Measurements from ENCODE around the gene FOXRED1.
"Not testable (repeated sequence)": the region's sequence is repeated elsewhere in the genome, so short reads cannot be mapped to it uniquely, and the experiment has no call there.

FOXRED1 gene

GRCh38 chr11:126284829-126285228 is 15.9 kb downstream of the FOXRED1 start:
- Mint-ChIP-seq H3K36me3 (ENCODE audit: low read depth) (peaks cover 16% of the 10 kb centered on the region), H3K4me1 (ENCODE audit: low read depth) (peaks cover 33% of the 10 kb centered on the region), H3K27me3 (ENCODE audit: low read depth) (no peaks in the 10 kb centered on the region), H3K9me3 (no peaks in the 10 kb centered on the region), H3K27ac (peak overlapping the region; percentile 62), H3K4me3 (peak overlapping the region; percentile 98)

DNA sequence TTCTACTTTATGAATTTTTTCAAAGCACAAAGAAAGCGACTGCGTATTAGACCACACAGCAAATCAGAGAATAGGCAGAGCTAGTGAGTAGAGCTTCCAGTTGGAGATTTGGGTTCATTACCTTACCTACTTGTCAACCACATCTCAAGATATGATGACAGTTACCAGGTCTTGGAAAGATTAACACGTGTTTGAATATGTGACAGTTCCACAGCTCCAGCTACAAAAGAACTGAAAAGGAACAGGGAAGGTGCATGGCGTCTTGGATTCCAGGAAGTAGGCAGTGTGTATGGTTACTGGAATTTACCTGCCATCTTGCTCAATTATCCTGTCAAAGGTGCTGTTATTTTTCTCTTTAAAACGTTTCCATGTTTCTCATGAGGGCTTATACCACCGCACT is 19.3 kb downstream of the FOXRED1 start:
- H3K4me3 Mint-ChIP-seq: no peak overlapping the region
- peaks cover 25% of the 10 kb centered on the region for H3K36me3 Mint-ChIP-seq (ENCODE audit: low read depth)
- peaks cover 16% of the 10 kb centered on the region for H3K4me1 Mint-ChIP-seq (ENCODE audit: low read depth)
- H3K9me3 Mint-ChIP-seq: no peaks in the 10 kb centered on the region
- H3K27me3 Mint-ChIP-seq (ENCODE audit: low read depth): no peaks in the 10 kb centered on the region
- no peak overlapping the region for H3K27ac Mint-ChIP-seq

DNA sequence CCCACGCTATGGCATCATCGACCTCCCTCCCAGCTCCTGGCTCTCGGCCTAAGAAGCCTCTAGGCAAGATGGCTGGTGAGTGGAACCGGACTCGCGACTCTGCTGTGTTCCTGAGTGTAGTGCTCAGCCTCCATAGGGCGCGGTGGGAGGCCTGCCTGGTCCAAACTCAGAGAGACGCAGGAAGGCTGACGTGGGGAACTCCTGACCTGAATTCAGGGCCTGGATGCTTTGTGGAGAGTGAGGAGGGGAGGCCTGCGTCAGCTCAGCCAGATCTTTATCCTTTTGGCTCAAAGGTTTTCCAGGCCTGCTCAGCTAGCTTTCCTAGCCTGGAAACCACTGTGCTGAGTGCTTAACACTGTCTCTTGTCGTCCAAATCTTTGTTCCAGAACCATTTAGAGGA is 21.9 kb downstream of the FOXRED1 start:
- peaks cover 12% of the 10 kb centered on the region for H3K4me1 Mint-ChIP-seq (ENCODE audit: low read depth)
- no peak overlapping the region for H3K27ac Mint-ChIP-seq
- no peak overlapping the region for H3K4me3 Mint-ChIP-seq
- peaks cover 32% of the 10 kb centered on the region for H3K36me3 Mint-ChIP-seq (ENCODE audit: low read depth)
- H3K27me3 Mint-ChIP-seq (ENCODE audit: low read depth): no peaks in the 10 kb centered on the region
- H3K9me3 Mint-ChIP-seq: no peaks in the 10 kb centered on the region

- peaks cover 37% of the 10 kb centered on the region for H3K36me3 Mint-ChIP-seq (ENCODE audit: low read depth)
- H3K27me3 Mint-ChIP-seq (ENCODE audit: low read depth): no peaks in the 10 kb centered on the region
- peaks cover 9% of the 10 kb centered on the region for H3K4me1 Mint-ChIP-seq (ENCODE audit: low read depth)
- H3K4me3 Mint-ChIP-seq: no peak overlapping the region
- H3K9me3 Mint-ChIP-seq: no peaks in the 10 kb centered on the region
- no peak overlapping the region for H3K27ac Mint-ChIP-seq
Observed at GRCh38 chr11:126293726-126294125, 24.8 kb downstream of the FOXRED1 start.

DNA sequence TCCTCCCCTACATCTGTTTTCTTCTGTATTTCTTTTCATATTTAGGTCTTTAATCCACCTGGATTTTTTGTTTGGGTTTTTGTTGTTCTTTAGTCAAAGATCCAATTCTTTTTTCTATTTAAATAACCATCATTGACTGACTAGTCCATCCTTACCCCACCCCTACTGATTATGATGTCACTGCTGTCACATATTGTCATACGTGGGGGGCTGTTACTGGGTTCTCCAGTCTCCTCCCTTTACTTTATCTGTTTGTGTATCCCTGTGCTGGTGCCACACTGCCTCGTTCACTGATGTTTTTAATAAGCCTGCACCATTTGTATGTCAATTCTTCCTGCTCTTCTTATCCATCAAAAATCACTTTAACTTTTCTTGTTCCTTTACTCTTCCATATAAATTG is 28.1 kb downstream of the FOXRED1 start:
- Mint-ChIP-seq H3K27ac (no peak overlapping the region), H3K4me3 (no peak overlapping the region), H3K4me1 (ENCODE audit: low read depth) (peaks cover 9% of the 10 kb centered on the region), H3K9me3 (no peaks in the 10 kb centered on the region), H3K27me3 (ENCODE audit: low read depth) (no peaks in the 10 kb centered on the region), H3K36me3 (ENCODE audit: low read depth) (peaks cover 27% of the 10 kb centered on the region)

GRCh38 chr11:126303623-126304456 is 34.9 kb downstream of the FOXRED1 start, which contains the start of gene DCPS:
Gene DCPS (plus strand): TSS chr11:126304060. CDS start chr11:126304081, 21 bp downstream.
- H3K4me1 Mint-ChIP-seq (ENCODE audit: low read depth): peaks cover 31% of the 10 kb centered on the region
- H3K9me3 Mint-ChIP-seq: no peaks in the 10 kb centered on the region
- H3K4me3 Mint-ChIP-seq: peak within 1 kb of the TSS; percentile 99
- peaks cover 18% of the 10 kb centered on the region for H3K36me3 Mint-ChIP-seq (ENCODE audit: low read depth)
- peak within 1 kb of the TSS; percentile 89 for H3K27ac Mint-ChIP-seq
- no peaks in the 10 kb centered on the region for H3K27me3 Mint-ChIP-seq (ENCODE audit: low read depth)

- Mint-ChIP-seq H3K4me1 (ENCODE audit: low read depth) (peaks cover 31% of the 10 kb centered on the region), H3K27me3 (ENCODE audit: low read depth) (no peaks in the 10 kb centered on the region), H3K36me3 (ENCODE audit: low read depth) (peaks cover 18% of the 10 kb centered on the region), H3K27ac (peak overlapping the region; percentile 89), H3K4me3 (peak overlapping the region; percentile 99), H3K9me3 (no peaks in the 10 kb centered on the region)
Observed at GRCh38 chr11:126304457-126305075, 35.6 kb downstream of the FOXRED1 start.

DNA sequence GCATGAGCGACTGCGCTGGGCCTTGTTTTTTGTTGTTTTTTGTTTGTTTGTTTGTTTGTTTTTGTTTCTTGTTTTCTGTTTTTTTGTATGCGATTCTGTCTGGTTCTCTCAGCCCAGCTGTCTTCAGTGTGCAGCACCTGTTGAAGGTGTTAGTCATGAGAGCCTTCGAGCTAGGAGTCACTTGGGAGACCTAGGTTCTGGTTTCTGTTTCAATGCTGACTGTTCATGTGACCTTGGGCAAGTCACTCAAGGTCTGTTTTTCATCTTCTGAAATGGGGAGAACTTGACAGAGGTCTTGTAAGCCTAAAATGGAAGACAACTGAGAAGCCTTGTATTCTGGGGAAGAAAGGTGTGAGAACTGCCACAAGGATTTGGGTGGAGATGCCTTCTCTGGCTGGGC is 36.7 kb downstream of the FOXRED1 start:
- Mint-ChIP-seq H3K9me3 (no peaks in the 10 kb centered on the region), H3K27me3 (ENCODE audit: low read depth) (no peaks in the 10 kb centered on the region), H3K4me3 (peak overlapping the region; percentile 80), H3K36me3 (ENCODE audit: low read depth) (peaks cover 24% of the 10 kb centered on the region), H3K27ac (peak overlapping the region; percentile 86), H3K4me1 (ENCODE audit: low read depth) (peaks cover 36% of the 10 kb centered on the region)

- Mint-ChIP-seq H3K4me1 (ENCODE audit: low read depth) (peaks cover 38% of the 10 kb centered on the region), H3K27me3 (ENCODE audit: low read depth) (no peaks in the 10 kb centered on the region), H3K4me3 (no peak overlapping the region), H3K9me3 (no peaks in the 10 kb centered on the region), H3K27ac (no peak overlapping the region), H3K36me3 (ENCODE audit: low read depth) (peaks cover 28% of the 10 kb centered on the region)
Observed at GRCh38 chr11:126307706-126308105, 38.8 kb downstream of the FOXRED1 start.

DNA sequence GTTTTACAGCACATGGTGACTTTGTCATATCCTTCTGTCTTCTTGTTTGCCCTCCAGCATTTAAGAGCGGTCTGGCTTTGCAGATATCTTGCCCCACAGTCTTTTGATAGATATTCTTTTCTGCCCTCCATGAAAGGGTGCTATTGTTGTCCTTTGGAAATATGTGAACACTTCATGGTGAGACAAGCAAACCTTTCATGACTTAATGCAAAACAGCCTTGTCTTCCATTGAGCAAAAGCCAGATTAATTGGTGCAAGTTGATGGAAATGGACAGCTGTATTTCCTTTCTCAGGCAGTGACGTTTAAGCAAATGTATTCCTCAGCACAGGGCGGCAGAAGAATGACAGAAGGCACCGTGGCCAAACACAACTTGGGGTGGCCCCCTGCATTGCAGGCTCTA is 39.3 kb downstream of the FOXRED1 start:
- peaks cover 34% of the 10 kb centered on the region for H3K4me1 Mint-ChIP-seq (ENCODE audit: low read depth)
- no peak overlapping the region for H3K4me3 Mint-ChIP-seq
- H3K9me3 Mint-ChIP-seq: no peaks in the 10 kb centered on the region
- no peaks in the 10 kb centered on the region for H3K27me3 Mint-ChIP-seq (ENCODE audit: low read depth)
- no peak overlapping the region for H3K27ac Mint-ChIP-seq
- H3K36me3 Mint-ChIP-seq (ENCODE audit: low read depth): peaks cover 31% of the 10 kb centered on the region

DNA sequence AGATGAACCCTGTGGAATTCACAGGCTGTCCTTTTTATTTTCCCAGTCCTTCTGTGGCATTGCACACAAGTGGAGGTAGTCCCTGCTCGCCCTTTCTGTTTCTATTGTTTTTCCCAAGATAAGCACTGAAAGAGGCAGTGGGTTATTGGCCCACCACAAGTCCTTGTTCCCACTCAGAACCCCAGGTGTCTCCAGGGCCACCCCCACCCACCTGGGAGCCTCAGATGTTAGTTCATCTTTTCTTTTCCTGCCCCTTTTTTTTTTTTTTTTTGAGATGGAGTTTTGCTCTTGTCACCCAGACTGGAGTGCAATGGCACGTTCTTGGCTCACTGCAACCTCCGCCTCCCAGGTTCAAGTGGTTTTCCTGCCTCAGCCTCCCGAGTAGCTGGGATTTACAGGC is 39.8 kb downstream of the FOXRED1 start:
- Mint-ChIP-seq H3K4me1 (ENCODE audit: low read depth) (peaks cover 34% of the 10 kb centered on the region), H3K36me3 (ENCODE audit: low read depth) (peaks cover 31% of the 10 kb centered on the region)
- not testable (repeated sequence) for H3K27me3 Mint-ChIP-seq (ENCODE audit: low read depth); H3K4me3 Mint-ChIP-seq; H3K9me3 Mint-ChIP-seq; H3K27ac Mint-ChIP-seq

GRCh38 chr11:126310200-126310991 is 41.4 kb downstream of the FOXRED1 start:
- Mint-ChIP-seq H3K27me3 (ENCODE audit: low read depth) (no peaks in the 10 kb centered on the region), H3K36me3 (ENCODE audit: low read depth) (peaks cover 32% of the 10 kb centered on the region), H3K27ac (no peak overlapping the region), H3K4me1 (ENCODE audit: low read depth) (peaks cover 25% of the 10 kb centered on the region), H3K4me3 (no peak overlapping the region), H3K9me3 (no peaks in the 10 kb centered on the region)

GRCh38 chr11:126310992-126311310 is 42.0 kb downstream of the FOXRED1 start:
- H3K27ac Mint-ChIP-seq: no peak overlapping the region
- peaks cover 30% of the 10 kb centered on the region for H3K36me3 Mint-ChIP-seq (ENCODE audit: low read depth)
- no peaks in the 10 kb centered on the region for H3K9me3 Mint-ChIP-seq
- H3K4me1 Mint-ChIP-seq (ENCODE audit: low read depth): peaks cover 21% of the 10 kb centered on the region
- H3K27me3 Mint-ChIP-seq (ENCODE audit: low read depth): no peaks in the 10 kb centered on the region
- H3K4me3 Mint-ChIP-seq: no peak overlapping the region

DNA sequence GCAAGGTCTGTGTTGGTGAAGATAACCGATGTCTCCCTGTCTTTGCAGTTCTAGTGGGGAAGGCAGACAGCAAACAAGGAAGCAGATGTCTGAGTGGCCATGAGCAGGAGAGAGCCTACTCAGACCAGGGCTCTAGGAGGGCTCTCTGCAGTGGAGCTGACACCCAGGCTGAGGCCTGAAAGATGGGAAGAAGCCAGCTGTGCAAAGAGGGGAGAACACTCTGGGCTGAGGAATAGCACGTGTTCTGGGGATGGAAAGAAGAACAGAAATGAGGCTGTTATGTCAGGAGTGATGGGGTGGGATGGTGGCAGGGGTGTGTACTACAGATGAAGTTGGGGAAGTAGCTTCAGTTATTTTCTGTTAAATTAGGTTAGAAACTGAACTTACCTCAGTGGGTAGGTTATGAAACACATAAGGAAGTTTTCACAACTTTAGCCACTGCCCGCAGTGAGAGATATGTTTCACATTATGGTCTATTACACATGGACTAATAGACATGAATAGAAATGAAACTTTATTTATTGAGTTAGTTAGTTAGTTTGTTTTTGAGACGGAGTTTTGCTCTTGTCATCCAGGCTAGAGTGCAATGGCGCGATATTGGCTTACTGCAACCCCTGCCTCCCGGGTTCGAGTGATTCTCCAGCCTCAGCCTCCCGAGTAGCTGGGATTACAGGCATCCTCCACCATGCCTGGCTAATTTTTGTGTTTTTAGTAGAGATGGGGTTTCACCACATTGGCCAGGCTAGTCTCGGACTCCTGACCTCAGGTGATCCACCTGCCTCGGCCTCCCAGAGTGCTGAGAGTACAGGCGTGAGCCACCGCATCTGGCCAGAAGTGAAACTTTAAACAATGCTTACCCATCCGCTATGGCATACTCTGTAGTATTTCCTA is 42.7 kb downstream of the FOXRED1 start:
- Mint-ChIP-seq H3K4me3 (no peak overlapping the region), H3K27ac (no peak overlapping the region), H3K4me1 (ENCODE audit: low read depth) (peaks cover 23% of the 10 kb centered on the region), H3K27me3 (ENCODE audit: low read depth) (no peaks in the 10 kb centered on the region), H3K36me3 (ENCODE audit: low read depth) (peaks cover 35% of the 10 kb centered on the region), H3K9me3 (no peaks in the 10 kb centered on the region)
